NCI-H1436 (cell line): ENCODE data around the gene CHSY3.

Experiments used
- DNase-seq: peaks from one replicate; lab custom pipeline; 2025; lab: John Stamatoyannopoulos, UW

The CHSY3 gene

GRCh38 chr5:130096483-130096882 is 192.2 kb downstream of the CHSY3 start:
- no peak for DNase-seq

GRCh38 chr5:130099008-130099407 is 194.7 kb downstream of the CHSY3 start:
- DNase-seq: no peak

- DNase-seq: no peak
These were observed 198.1 kb downstream of the CHSY3 start for GRCh38 chr5:130102375-130102774.

GRCh38 chr5:130102960-130103359 is 198.7 kb downstream of the CHSY3 start:
- no peak for DNase-seq

- DNase-seq: no peak
These were observed 200.8 kb downstream of the CHSY3 start for GRCh38 chr5:130104895-130105688.

GRCh38 chr5:130106480-130106879 is 202.2 kb downstream of the CHSY3 start:
- no peak for DNase-seq

GRCh38 chr5:130109152-130109551 is 204.9 kb downstream of the CHSY3 start:
- DNase-seq: peak; percentile 3

- no peak for DNase-seq
These were observed 206.1 kb downstream of the CHSY3 start for GRCh38 chr5:130110328-130110727.

GRCh38 chr5:130111746-130112145 is 207.5 kb downstream of the CHSY3 start:
- DNase-seq: no peak

GRCh38 chr5:130112246-130112645 is 208.0 kb downstream of the CHSY3 start:
- DNase-seq: no peak

GRCh38 chr5:130115686-130116085 is 211.4 kb downstream of the CHSY3 start:
- no peak for DNase-seq

- no peak for DNase-seq
These were observed 212.2 kb downstream of the CHSY3 start for GRCh38 chr5:130116462-130116861.

GRCh38 chr5:130116972-130117371 is 212.7 kb downstream of the CHSY3 start:
- no peak for DNase-seq

- no peak for DNase-seq
These were observed 222.5 kb downstream of the CHSY3 start for GRCh38 chr5:130126746-130127145.

GRCh38 chr5:130135506-130135905 is 231.2 kb downstream of the CHSY3 start:
- DNase-seq: no peak

- no peak for DNase-seq
These were observed 232.0 kb downstream of the CHSY3 start for GRCh38 chr5:130136300-130136699.

GRCh38 chr5:130137681-130138080 is 233.4 kb downstream of the CHSY3 start:
- no peak for DNase-seq

- DNase-seq: no peak
These were observed 234.3 kb downstream of the CHSY3 start for GRCh38 chr5:130138406-130139045.

- DNase-seq: no peak
These were observed 237.5 kb downstream of the CHSY3 start for GRCh38 chr5:130141659-130142320.

- no peak for DNase-seq
These were observed 247.0 kb downstream of the CHSY3 start for GRCh38 chr5:130151239-130151638.

- no peak for DNase-seq
These were observed 251.2 kb downstream of the CHSY3 start for GRCh38 chr5:130155345-130156011.

- DNase-seq: no peak
These were observed 253.8 kb downstream of the CHSY3 start for GRCh38 chr5:130158036-130158435.

GRCh38 chr5:130159968-130160367 is 255.7 kb downstream of the CHSY3 start:
- DNase-seq: no peak
